Large intestine (tissue), 12 donors: Measurements from ENCODE around the gene KLHL21. TPM values are rescaled to one million over a fixed set of nuclear protein-coding genes. Genes with fewer than 3 reads are reported as not detected.
A peak's percentile ranks its signal among the peaks of the same experiment; 100 is the strongest.
"Not testable (repeated sequence)": the region's sequence is repeated elsewhere in the genome, so short reads cannot be mapped to it uniquely, and the experiment has no call there.

Experiments
- DNase-seq, 2 donors: peaks; one replicate each; pipeline versions ENCODE4 v3.0.0 to v3.0.0-alpha.2; 2013
- H3K27ac ChIP-seq: one replicate; pipeline ENCODE4 v1.5.1; 2013; ENCODE audit warnings: low read length
- H3K27me3 ChIP-seq: 2 replicates; pipeline ENCODE4 v1.6.1; 2013; ENCODE audit warnings: low read length; ENCODE audit not compliant: control insufficient read depth, insufficient read depth
- H3K36me3 ChIP-seq: 2 replicates; pipeline ENCODE4 v1.6.1; 2013; ENCODE audit warnings: low read length; ENCODE audit not compliant: control insufficient read depth, insufficient read depth
- H3K4me1 ChIP-seq: one replicate; pipeline ENCODE4 v1.6.1; 2013; ENCODE audit warnings: low read length; ENCODE audit not compliant: control insufficient read depth, insufficient read depth
- H3K4me3 ChIP-seq: one replicate; pipeline ENCODE4 v1.5.1; 2013; ENCODE audit warnings: low read length
- H3K9me3 ChIP-seq: one replicate; pipeline ENCODE4 v1.6.1; 2013; ENCODE audit warnings: mild to moderate bottlenecking, low read depth, low read length, moderate library complexity; ENCODE audit not compliant: control insufficient read depth
- WGBS: methylation state at CpG from one replicate; pipeline ENCODE4 v1.1.5; 2013; ENCODE audit warnings: low lambda C conversion rate; ENCODE audit not compliant: insufficient coverage; 5-methylcytosine and 5-hydroxymethylcytosine counted together
- long read RNA-seq, 11 donors: transcript quantifications; one replicate each; lab custom pipeline, GENCODE V29; 2026
- polyA plus RNA-seq: library from polyadenylated mRNA; unstranded; fragments of 120-200 nt; gene quantifications from one replicate; pipeline ENCODE4 v1.2.1, GENCODE V29; 2013

KLHL21 gene, protein sequence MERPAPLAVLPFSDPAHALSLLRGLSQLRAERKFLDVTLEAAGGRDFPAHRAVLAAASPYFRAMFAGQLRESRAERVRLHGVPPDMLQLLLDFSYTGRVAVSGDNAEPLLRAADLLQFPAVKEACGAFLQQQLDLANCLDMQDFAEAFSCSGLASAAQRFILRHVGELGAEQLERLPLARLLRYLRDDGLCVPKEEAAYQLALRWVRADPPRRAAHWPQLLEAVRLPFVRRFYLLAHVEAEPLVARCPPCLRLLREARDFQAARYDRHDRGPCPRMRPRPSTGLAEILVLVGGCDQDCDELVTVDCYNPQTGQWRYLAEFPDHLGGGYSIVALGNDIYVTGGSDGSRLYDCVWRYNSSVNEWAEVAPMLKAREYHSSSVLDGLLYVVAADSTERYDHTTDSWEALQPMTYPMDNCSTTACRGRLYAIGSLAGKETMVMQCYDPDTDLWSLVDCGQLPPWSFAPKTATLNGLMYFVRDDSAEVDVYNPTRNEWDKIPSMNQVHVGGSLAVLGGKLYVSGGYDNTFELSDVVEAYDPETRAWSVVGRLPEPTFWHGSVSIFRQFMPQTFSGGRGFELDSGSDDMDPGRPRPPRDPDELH
- 9.4 TPM for polyA plus RNA-seq
- long read RNA-seq, donor 1, result 0 reads
- long read RNA-seq, donor 2, full-length matches to known transcripts, result 3 of 3 reads
- long read RNA-seq, donor 2, partial matches to known transcripts, result 0 of 3 reads
- long read RNA-seq, donor 2, other reads (novel, unspliced or antisense), result 0 of 3 reads
- long read RNA-seq, donor 3, result 0 reads
- long read RNA-seq, donor 4, full-length matches to known transcripts, result 1 of 1 reads
- long read RNA-seq, donor 4, partial matches to known transcripts, result 0 of 1 reads
- long read RNA-seq, donor 4, other reads (novel, unspliced or antisense), result 0 of 1 reads
- long read RNA-seq, donor 5, full-length matches to known transcripts, result 4 of 4 reads
- long read RNA-seq, donor 5, partial matches to known transcripts, result 0 of 4 reads
- long read RNA-seq, donor 5, other reads (novel, unspliced or antisense), result 0 of 4 reads
- long read RNA-seq, donor 6, full-length matches to known transcripts, result 4 of 4 reads
- long read RNA-seq, donor 6, partial matches to known transcripts, result 0 of 4 reads
- long read RNA-seq, donor 6, other reads (novel, unspliced or antisense), result 0 of 4 reads
- long read RNA-seq, donor 7, full-length matches to known transcripts, result 2 of 2 reads
- long read RNA-seq, donor 7, partial matches to known transcripts, result 0 of 2 reads
- long read RNA-seq, donor 7, other reads (novel, unspliced or antisense), result 0 of 2 reads
- long read RNA-seq, donor 8, full-length matches to known transcripts, result 1 of 1 reads
- long read RNA-seq, donor 8, partial matches to known transcripts, result 0 of 1 reads
- long read RNA-seq, donor 8, other reads (novel, unspliced or antisense), result 0 of 1 reads
- long read RNA-seq, donor 9, full-length matches to known transcripts, result 1 of 1 reads
- long read RNA-seq, donor 9, partial matches to known transcripts, result 0 of 1 reads
- long read RNA-seq, donor 9, other reads (novel, unspliced or antisense), result 0 of 1 reads
- long read RNA-seq, donor 10, full-length matches to known transcripts, result 4 of 4 reads
- long read RNA-seq, donor 10, partial matches to known transcripts, result 0 of 4 reads
- long read RNA-seq, donor 10, other reads (novel, unspliced or antisense), result 0 of 4 reads
- long read RNA-seq, donor 11, full-length matches to known transcripts, result 2 of 2 reads
- long read RNA-seq, donor 11, partial matches to known transcripts, result 0 of 2 reads
- long read RNA-seq, donor 11, other reads (novel, unspliced or antisense), result 0 of 2 reads

DNA sequence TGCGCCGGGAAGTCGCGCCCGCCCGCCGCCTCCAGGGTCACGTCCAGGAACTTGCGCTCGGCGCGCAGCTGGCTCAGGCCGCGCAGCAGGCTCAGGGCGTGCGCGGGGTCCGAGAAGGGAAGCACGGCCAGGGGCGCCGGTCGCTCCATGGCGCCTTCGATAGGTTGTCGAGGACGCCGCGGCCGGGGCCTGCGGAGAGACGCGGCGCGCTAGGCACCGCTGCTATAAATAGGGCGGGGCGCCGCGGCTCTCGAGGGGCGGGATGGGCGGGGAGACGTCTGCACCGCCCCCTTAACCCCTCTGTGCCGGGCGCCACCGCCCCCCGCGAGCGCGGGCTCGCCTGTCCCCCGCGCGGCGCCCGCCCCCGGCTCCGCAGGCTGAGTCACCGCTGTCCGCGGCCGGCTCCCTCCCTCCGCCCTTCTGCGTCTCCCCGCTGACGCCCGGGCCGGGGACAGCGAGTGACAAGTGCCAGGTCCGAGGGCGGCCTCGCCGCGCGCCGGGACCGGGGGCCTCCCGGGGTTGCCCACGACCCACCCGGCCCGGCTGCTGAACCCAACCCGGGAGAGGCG lies at the start of gene KLHL21:
Gene KLHL21, minus strand, starts transcription at position 201 of the 569 bp plus-strand sequence. Its CDS starts 52 bp downstream, at position 149.
- WGBS, result no CpG with 5 or more reads among the region's 84 CpGs
- H3K36me3 ChIP-seq, result peaks cover 12% of the 10 kb centered on the region
- peak within 1 kb of the TSS; percentile 87 for H3K4me3 ChIP-seq
- DNase-seq, result peak; percentile 87 to 94
- peak within 1 kb of the TSS; percentile 99 for H3K27ac ChIP-seq
- peaks cover 25% of the 10 kb centered on the region for H3K4me1 ChIP-seq
- no peaks in the 10 kb centered on the region for H3K27me3 ChIP-seq
- no peaks in the 10 kb centered on the region for H3K9me3 ChIP-seq

GRCh38 chr1:6651909-6652308 lies 49.2 kb upstream of the KLHL21 start:
- Histone ChIP-seq H3K27ac (no peak overlapping the region), H3K9me3 (no peaks in the 10 kb centered on the region), H3K27me3 (no peaks in the 10 kb centered on the region), H3K4me1 (no peaks in the 10 kb centered on the region), H3K4me3 (no peak overlapping the region), H3K36me3 (peaks cover 42% of the 10 kb centered on the region)
- no peak for DNase-seq
- WGBS, result no CpG with 5 or more reads among the region's 17 CpGs

DNA sequence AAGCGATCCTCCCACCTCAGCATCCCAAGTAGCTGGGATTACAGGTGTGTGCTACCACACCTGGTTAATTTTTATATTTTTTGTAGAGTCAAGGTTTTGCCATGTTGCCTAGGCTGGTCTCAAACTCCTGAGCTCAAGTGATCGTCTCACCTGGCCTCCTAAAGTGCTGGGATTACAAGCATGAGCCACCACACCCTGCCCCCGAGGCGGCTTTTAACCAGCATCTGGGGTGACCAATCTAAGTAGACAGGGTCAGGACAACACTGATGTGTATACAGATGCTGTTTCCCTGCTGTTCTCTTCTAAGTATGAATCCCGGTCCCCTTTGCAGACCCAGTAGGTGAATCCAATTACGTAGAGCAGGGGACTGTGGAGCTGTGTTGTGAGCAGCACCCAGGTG lies 45.9 kb upstream of the KLHL21 start:
- WGBS, result no CpG with 5 or more reads among the region's 6 CpGs
- H3K27ac ChIP-seq, result no peak overlapping the region
- peaks cover 54% of the 10 kb centered on the region for H3K36me3 ChIP-seq
- no peak for DNase-seq
- no peak overlapping the region for H3K4me3 ChIP-seq
- H3K4me1 ChIP-seq, result no peaks in the 10 kb centered on the region
- no peaks in the 10 kb centered on the region for H3K27me3 ChIP-seq
- H3K9me3 ChIP-seq, result no peaks in the 10 kb centered on the region

GRCh38 chr1:6646499-6647148 lies 44.0 kb upstream of the KLHL21 start:
- peaks cover 53% of the 10 kb centered on the region for H3K36me3 ChIP-seq
- H3K4me1 ChIP-seq, result no peaks in the 10 kb centered on the region
- H3K4me3 ChIP-seq, result no peak overlapping the region
- no peaks in the 10 kb centered on the region for H3K9me3 ChIP-seq
- no peak overlapping the region for H3K27ac ChIP-seq
- H3K27me3 ChIP-seq, result no peaks in the 10 kb centered on the region
- peak in 1 of 2 donors; percentile 19 for DNase-seq
- no CpG with 5 or more reads among the region's 10 CpGs for WGBS

- Histone ChIP-seq H3K9me3 (no peaks in the 10 kb centered on the region), H3K4me1 (no peaks in the 10 kb centered on the region), H3K27me3 (no peaks in the 10 kb centered on the region), H3K27ac (no peak overlapping the region), H3K4me3 (no peak overlapping the region), H3K36me3 (peaks cover 57% of the 10 kb centered on the region)
- no CpG with 5 or more reads among the region's 7 CpGs for WGBS
- DNase-seq, result no peak
These were observed 42.3 kb upstream of the KLHL21 start for GRCh38 chr1:6645018-6645417.

DNA sequence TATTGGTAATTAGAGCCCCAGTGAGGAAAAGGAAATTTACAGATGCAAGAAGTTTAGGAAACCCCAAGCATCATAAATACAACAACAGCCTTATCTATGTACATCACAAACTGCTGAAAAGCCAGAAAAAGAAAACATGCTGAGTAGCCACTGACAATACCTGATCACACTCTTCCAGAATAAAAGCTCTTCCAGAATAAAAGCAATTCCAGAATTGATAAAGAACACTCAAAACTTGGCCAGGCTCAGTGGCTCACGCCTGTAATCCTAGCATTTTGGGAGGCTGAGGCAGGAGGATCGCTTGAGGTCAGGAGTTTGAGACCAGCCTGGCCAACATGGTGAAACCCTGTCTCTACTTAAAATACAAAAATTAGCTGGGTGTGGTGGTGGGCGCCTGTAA lies 38.2 kb upstream of the KLHL21 start:
- H3K27ac ChIP-seq, DNase-seq, H3K4me3 ChIP-seq, H3K4me1 ChIP-seq, H3K27me3 ChIP-seq, H3K9me3 ChIP-seq: not testable (repeated sequence)
- peaks cover 83% of the 10 kb centered on the region for H3K36me3 ChIP-seq
- no CpG with 5 or more reads among the region's 3 CpGs for WGBS

DNA sequence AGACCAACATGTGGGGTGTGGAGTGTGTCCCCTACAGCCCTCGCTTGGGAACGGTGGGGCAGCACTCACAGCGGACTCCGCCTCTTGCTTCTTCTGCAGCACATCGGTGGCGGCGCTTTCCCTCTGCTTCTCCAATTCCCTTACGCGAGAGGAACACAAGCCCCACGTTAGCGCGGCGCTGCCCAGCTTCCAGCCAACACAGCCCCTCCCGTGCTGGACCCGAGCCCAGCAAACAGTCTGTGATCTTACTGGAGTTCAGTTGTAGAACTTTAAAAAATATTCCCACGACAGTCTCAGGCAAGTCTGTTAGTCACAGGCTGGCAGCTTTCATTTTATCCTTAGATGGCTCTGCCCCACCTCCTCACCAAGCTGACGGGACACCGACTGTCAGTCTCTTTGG lies 35.6 kb upstream of the KLHL21 start:
- Histone ChIP-seq H3K36me3 (peaks cover 85% of the 10 kb centered on the region), H3K4me3 (no peak overlapping the region), H3K27ac (no peak overlapping the region), H3K27me3 (no peaks in the 10 kb centered on the region), H3K4me1 (no peaks in the 10 kb centered on the region), H3K9me3 (no peaks in the 10 kb centered on the region)
- WGBS, result no CpG with 5 or more reads among the region's 18 CpGs
- DNase-seq, result no peak

GRCh38 chr1:6637770-6638169 lies 35.1 kb upstream of the KLHL21 start:
- DNase-seq, result no peak
- WGBS, result no CpG with 5 or more reads among the region's 9 CpGs
- Histone ChIP-seq H3K27ac (no peak overlapping the region), H3K27me3 (no peaks in the 10 kb centered on the region), H3K4me3 (no peak overlapping the region), H3K4me1 (no peaks in the 10 kb centered on the region), H3K36me3 (peaks cover 86% of the 10 kb centered on the region), H3K9me3 (no peaks in the 10 kb centered on the region)

- not testable (repeated sequence) for DNase-seq, H3K27me3 ChIP-seq, H3K4me3 ChIP-seq, H3K4me1 ChIP-seq, H3K27ac ChIP-seq, H3K9me3 ChIP-seq
- no CpG with 5 or more reads among the region's 6 CpGs for WGBS
- H3K36me3 ChIP-seq, result peaks cover 85% of the 10 kb centered on the region
These were observed 34.1 kb upstream of the KLHL21 start for GRCh38 chr1:6636778-6637177.
